WTC11 (cell line): ENCODE data around the gene TSC22D3. TPM values are rescaled to one million over a fixed set of nuclear protein-coding genes. Genes with fewer than 3 reads are reported as not detected.

Experiments used
- ATAC-seq: fragments of 200-7000 bp; cut with Tn5 transposase; 2 replicates; pipeline ENCODE4 v1.10.0; 2021; ENCODE audit warnings: mild to moderate bottlenecking, moderate library complexity
- CTCF ChIA-PET: fragments of 300-600 bp; sonication (Branson Sonifier 250); formaldehyde crosslinking; loops from one replicate; lab custom pipeline; 2021; ENCODE audit warnings: antibody characterized with exemption; lab: Charles Lee
- POLR2A ChIA-PET: fragments of 350-600 bp; sonication (Branson Sonifier 250); formaldehyde crosslinking; loops from one replicate; lab custom pipeline; 2021; ENCODE audit warnings: antibody characterized with exemption; lab: Charles Lee
- DNase-seq: peaks from one replicate; pipeline ENCODE4 v3.0.0; 2021; ENCODE audit warnings: low spot score
- H3K27ac Mint-ChIP-seq: 2 replicates; pipeline ENCODE4 v1.8.0; 2021; ENCODE audit warnings: mixed read lengths
- H3K27me3 Mint-ChIP-seq: 2 replicates; pipeline ENCODE4 v1.8.0; 2021; ENCODE audit warnings: low read depth, mild to moderate bottlenecking, moderate library complexity, mixed read lengths
- H3K36me3 Mint-ChIP-seq: 2 replicates; pipeline ENCODE4 v1.8.0; 2021; ENCODE audit warnings: mixed read lengths
- H3K4me1 Mint-ChIP-seq: 2 replicates; pipeline ENCODE4 v1.8.0; 2022; ENCODE audit warnings: mixed read lengths
- H3K4me3 Mint-ChIP-seq: 2 replicates; pipeline ENCODE4 v1.8.0; 2021; ENCODE audit warnings: mild to moderate bottlenecking, moderate library complexity, mixed read lengths
- H3K9me3 Mint-ChIP-seq: 2 replicates; pipeline ENCODE4 v1.8.0; 2021; ENCODE audit warnings: mixed read lengths
- AR ChIP-seq: fragments of 250-450 bp; sonication (Bioruptor Pico); IDR thresholded peaks from 2 replicates; pipeline ENCODE4 v1.9.0; 2021; ENCODE audit warnings: mild to moderate bottlenecking
- ATF1 ChIP-seq: sonication (generic); formaldehyde crosslinking; IDR thresholded peaks from 2 replicates; pipeline ENCODE4 v1.8.1; 2023; ENCODE audit warnings: mild to moderate bottlenecking, moderate library complexity, missing genetic modification reagents
- CREB1 ChIP-seq: sonication (generic); formaldehyde crosslinking; IDR thresholded peaks from 2 replicates; pipeline ENCODE4 v1.8.0; 2023; ENCODE audit warnings: mild to moderate bottlenecking, missing genetic modification reagents
- ETV6 ChIP-seq: sonication (generic); formaldehyde crosslinking; IDR thresholded peaks from 2 replicates; pipeline ENCODE4 v1.8.1; 2022; ENCODE audit warnings: mild to moderate bottlenecking, missing genetic modification reagents
- HMGXB4 ChIP-seq: sonication (generic); formaldehyde crosslinking; IDR thresholded peaks from 2 replicates; pipeline ENCODE4 v1.8.1; 2023; ENCODE audit warnings: mild to moderate bottlenecking, moderate library complexity, missing genetic modification reagents
- MXD4 ChIP-seq: fragments of 250-450 bp; sonication (Bioruptor Pico); IDR thresholded peaks from 2 replicates; pipeline ENCODE4 v1.8.0; 2021; ENCODE audit warnings: mild to moderate bottlenecking, moderate library complexity, borderline replicate concordance
- MYBL2 ChIP-seq: sonication (generic); formaldehyde crosslinking; IDR thresholded peaks from 2 replicates; pipeline ENCODE4 v1.8.1; 2023; ENCODE audit warnings: mild to moderate bottlenecking, moderate library complexity, missing genetic modification reagents
- NFATC4 ChIP-seq: fragments of 250-450 bp; sonication (Bioruptor Pico); IDR thresholded peaks from 2 replicates; pipeline ENCODE4 v1.9.0; 2021; ENCODE audit warnings: mild to moderate bottlenecking
- NFE2L1 ChIP-seq: sonication (generic); formaldehyde crosslinking; IDR thresholded peaks from 2 replicates; pipeline ENCODE4 v1.8.1; 2023; ENCODE audit warnings: missing genetic modification reagents
- NR2C2 ChIP-seq: sonication (generic); formaldehyde crosslinking; IDR thresholded peaks from 2 replicates; pipeline ENCODE4 v1.8.0; 2022; ENCODE audit warnings: mild to moderate bottlenecking, missing genetic modification reagents
- NR3C1 ChIP-seq: sonication (generic); formaldehyde crosslinking; conservative IDR thresholded peaks from 2 replicates; pipeline ENCODE4 v1.8.1; 2023; ENCODE audit warnings: low read depth, mild to moderate bottlenecking, missing genetic modification reagents
- SOX15 ChIP-seq: fragments of 250-450 bp; sonication (Bioruptor Pico); IDR thresholded peaks from 2 replicates; pipeline ENCODE4 v1.9.0; 2021; ENCODE audit warnings: mild to moderate bottlenecking
- TCF7 ChIP-seq: sonication (generic); formaldehyde crosslinking; IDR thresholded peaks from 2 replicates; pipeline ENCODE4 v1.8.0; 2022; ENCODE audit warnings: mild to moderate bottlenecking, low read depth, missing genetic modification reagents, moderate library complexity
- ZNF396 ChIP-seq: fragments of 250-450 bp; sonication (Bioruptor Pico); IDR thresholded peaks from 2 replicates; pipeline ENCODE4 v1.8.0; 2021; ENCODE audit warnings: mild to moderate bottlenecking, moderate library complexity, borderline replicate concordance
- ZNF423 ChIP-seq: fragments of 250-450 bp; sonication (Bioruptor Pico); IDR thresholded peaks from 2 replicates; pipeline ENCODE4 v2.1.2; 2022; ENCODE audit warnings: mild to moderate bottlenecking, moderate library complexity
- ZNF671 ChIP-seq: fragments of 250-450 bp; sonication (Bioruptor Pico); IDR thresholded peaks from 2 replicates; pipeline ENCODE4 v1.8.0; 2021; ENCODE audit warnings: mild to moderate bottlenecking
- total RNA-seq: library from RNA; stranded (reverse); gene quantifications from 3 replicates; pipeline ENCODE4 v1.2.3, GENCODE V29; 2021
- TF ChIP-seq, protein P1 (sequence below): fragments of 250-450 bp; sonication (Bioruptor Pico); IDR thresholded peaks from 2 replicates; pipeline ENCODE4 v1.9.0; 2021; ENCODE audit warnings: moderate library complexity, mild to moderate bottlenecking, inconsistent platforms, borderline replicate concordance
- TF ChIP-seq, protein P2 (sequence below): fragments of 250-450 bp; sonication (Bioruptor Pico); IDR thresholded peaks from 2 replicates; pipeline ENCODE4 v1.9.0; 2021; ENCODE audit warnings: mild to moderate bottlenecking, borderline replicate concordance

TSC22D3 gene
- total RNA-seq, 1 experiment from 2014 or later, result 15.7 TPM

GRCh38 chrX:107742700-107743191 lies 32.8 kb downstream of the TSC22D3 start:
- H3K4me1 Mint-ChIP-seq, result peaks cover 18% of the 10 kb centered on the region
- ATAC-seq, result no peak
- TF ChIP-seq MYBL2 (CRISPR knock-in tag) (no peak), NR2C2 (no peak), MXD4 (CRISPR knock-in tag) (no peak)
- TF ChIP-seq, all 79 proteins: peak for 0
- ChIA-PET CTCF (interaction anchor here (0.8 kb wide), 1 partner anchor 29 kb away, joined by 3 read pairs; no protein-coding TSS in a partner anchor), POLR2A (interaction anchor here (1.6 kb wide), 1 partner anchor 11 kb away, joined by 3 read pairs; no protein-coding TSS in a partner anchor)
- no peaks in the 10 kb centered on the region for H3K9me3 Mint-ChIP-seq
- no peaks in the 10 kb centered on the region for H3K36me3 Mint-ChIP-seq
- H3K4me3 Mint-ChIP-seq, result peak overlapping the region; percentile 86
- peak overlapping the region; percentile 68; the same call in 1 of the 2 replicates for H3K27ac Mint-ChIP-seq
- DNase-seq, result no peak
- peaks cover 9% of the 10 kb centered on the region; the same call in 1 of the 2 replicates for H3K27me3 Mint-ChIP-seq

GRCh38 chrX:107741404-107741790 lies 34.2 kb downstream of the TSC22D3 start:
- H3K4me1 Mint-ChIP-seq, result peaks cover 31% of the 10 kb centered on the region
- DNase-seq (no peak), ATAC-seq (peak; percentile 18)
- POLR2A ChIA-PET, result interaction anchor here (0.6 to 2.9 kb wide), 5 partner anchors 9 to 25 kb away, joined by 3 to 13 read pairs (median 4); no protein-coding TSS in a partner anchor
- H3K4me3 Mint-ChIP-seq, result peak overlapping the region; percentile 86
- CTCF ChIA-PET, result interaction anchor here (1.1 to 1.8 kb wide), 4 partner anchors 10 to 199 kb away, joined by 3 to 11 read pairs (median 5); no protein-coding TSS in a partner anchor
- H3K36me3 Mint-ChIP-seq, result no peaks in the 10 kb centered on the region
- H3K9me3 Mint-ChIP-seq, result no peaks in the 10 kb centered on the region
- peak overlapping the region; percentile 89 for H3K27ac Mint-ChIP-seq
- TF ChIP-seq CREB1 (CRISPR knock-in tag) (no peak), ZNF423 (CRISPR knock-in tag) (no peak), HMGXB4 (CRISPR knock-in tag) (no peak), NFATC4 (no peak), ATF1 (CRISPR knock-in tag) (no peak), SOX15 (CRISPR knock-in tag) (no peak), NR3C1 (CRISPR knock-in tag) (no peak), AR (CRISPR knock-in tag) (no peak), ZNF396 (CRISPR knock-in tag) (no peak)
- TF ChIP-seq, protein P1, sequence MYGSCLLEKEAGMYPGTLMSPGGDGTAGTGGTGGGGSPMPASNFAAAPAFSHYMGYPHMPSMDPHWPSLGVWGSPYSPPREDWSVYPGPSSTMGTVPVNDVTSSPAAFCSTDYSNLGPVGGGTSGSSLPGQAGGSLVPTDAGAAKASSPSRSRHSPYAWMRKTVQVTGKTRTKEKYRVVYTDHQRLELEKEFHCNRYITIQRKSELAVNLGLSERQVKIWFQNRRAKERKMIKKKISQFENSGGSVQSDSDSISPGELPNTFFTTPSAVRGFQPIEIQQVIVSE (CRISPR knock-in tag), result no peak
- TF ChIP-seq, all 79 proteins: peak for 0
- H3K27me3 Mint-ChIP-seq, result peaks cover 9% of the 10 kb centered on the region; the same call in 1 of the 2 replicates

DNA sequence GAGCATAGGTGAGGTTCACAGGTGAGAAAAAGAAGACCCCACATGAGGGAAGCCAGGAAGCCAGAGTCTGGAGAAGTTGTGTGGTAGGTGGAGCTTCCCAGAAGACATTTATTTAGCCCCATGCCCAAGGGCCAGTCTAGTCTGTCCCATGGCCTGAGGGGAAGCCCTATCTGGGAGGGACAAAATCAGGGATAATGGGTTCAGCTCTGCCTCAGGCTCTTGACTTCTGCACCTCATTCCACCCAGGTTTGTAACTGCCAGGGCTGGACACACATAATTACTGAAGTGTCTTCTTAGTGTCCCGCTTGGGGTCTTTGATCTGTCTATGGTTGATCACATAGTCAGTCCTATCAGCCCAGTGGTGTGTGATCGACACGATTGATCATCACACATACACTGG lies 36.0 kb downstream of the TSC22D3 start:
- Mint-ChIP-seq H3K27ac (no peak overlapping the region), H3K9me3 (no peaks in the 10 kb centered on the region), H3K4me3 (no peak overlapping the region), H3K36me3 (no peaks in the 10 kb centered on the region), H3K4me1 (peaks cover 35% of the 10 kb centered on the region), H3K27me3 (peaks cover 9% of the 10 kb centered on the region; the same call in 1 of the 2 replicates)
- TF ChIP-seq ZNF396 (CRISPR knock-in tag), result no peak
- ATAC-seq (no peak), DNase-seq (no peak)
- ChIA-PET POLR2A (interaction anchor here (2.9 kb wide), 1 partner anchor 23 kb away, joined by 13 read pairs; no protein-coding TSS in a partner anchor), CTCF (no interaction called here)

- ATAC-seq (no peak), DNase-seq (no peak)
- Mint-ChIP-seq H3K4me1 (peaks cover 35% of the 10 kb centered on the region), H3K4me3 (no peak overlapping the region), H3K27ac (no peak overlapping the region), H3K27me3 (peaks cover 9% of the 10 kb centered on the region; the same call in 1 of the 2 replicates), H3K9me3 (no peaks in the 10 kb centered on the region), H3K36me3 (no peaks in the 10 kb centered on the region)
- ChIA-PET CTCF (no interaction called here), POLR2A (no interaction called here)
- TF ChIP-seq, protein P2, sequence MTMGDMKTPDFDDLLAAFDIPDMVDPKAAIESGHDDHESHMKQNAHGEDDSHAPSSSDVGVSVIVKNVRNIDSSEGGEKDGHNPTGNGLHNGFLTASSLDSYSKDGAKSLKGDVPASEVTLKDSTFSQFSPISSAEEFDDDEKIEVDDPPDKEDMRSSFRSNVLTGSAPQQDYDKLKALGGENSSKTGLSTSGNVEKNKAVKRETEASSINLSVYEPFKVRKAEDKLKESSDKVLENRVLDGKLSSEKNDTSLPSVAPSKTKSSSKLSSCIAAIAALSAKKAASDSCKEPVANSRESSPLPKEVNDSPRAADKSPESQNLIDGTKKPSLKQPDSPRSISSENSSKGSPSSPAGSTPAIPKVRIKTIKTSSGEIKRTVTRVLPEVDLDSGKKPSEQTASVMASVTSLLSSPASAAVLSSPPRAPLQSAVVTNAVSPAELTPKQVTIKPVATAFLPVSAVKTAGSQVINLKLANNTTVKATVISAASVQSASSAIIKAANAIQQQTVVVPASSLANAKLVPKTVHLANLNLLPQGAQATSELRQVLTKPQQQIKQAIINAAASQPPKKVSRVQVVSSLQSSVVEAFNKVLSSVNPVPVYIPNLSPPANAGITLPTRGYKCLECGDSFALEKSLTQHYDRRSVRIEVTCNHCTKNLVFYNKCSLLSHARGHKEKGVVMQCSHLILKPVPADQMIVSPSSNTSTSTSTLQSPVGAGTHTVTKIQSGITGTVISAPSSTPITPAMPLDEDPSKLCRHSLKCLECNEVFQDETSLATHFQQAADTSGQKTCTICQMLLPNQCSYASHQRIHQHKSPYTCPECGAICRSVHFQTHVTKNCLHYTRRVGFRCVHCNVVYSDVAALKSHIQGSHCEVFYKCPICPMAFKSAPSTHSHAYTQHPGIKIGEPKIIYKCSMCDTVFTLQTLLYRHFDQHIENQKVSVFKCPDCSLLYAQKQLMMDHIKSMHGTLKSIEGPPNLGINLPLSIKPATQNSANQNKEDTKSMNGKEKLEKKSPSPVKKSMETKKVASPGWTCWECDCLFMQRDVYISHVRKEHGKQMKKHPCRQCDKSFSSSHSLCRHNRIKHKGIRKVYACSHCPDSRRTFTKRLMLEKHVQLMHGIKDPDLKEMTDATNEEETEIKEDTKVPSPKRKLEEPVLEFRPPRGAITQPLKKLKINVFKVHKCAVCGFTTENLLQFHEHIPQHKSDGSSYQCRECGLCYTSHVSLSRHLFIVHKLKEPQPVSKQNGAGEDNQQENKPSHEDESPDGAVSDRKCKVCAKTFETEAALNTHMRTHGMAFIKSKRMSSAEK (CRISPR knock-in tag), result no peak
- TF ChIP-seq SOX15 (CRISPR knock-in tag) (no peak), ETV6 (CRISPR knock-in tag) (no peak), ZNF671 (no peak), TCF7 (CRISPR knock-in tag) (no peak), NFE2L1 (no peak)
Observed at GRCh38 chrX:107738768-107739167, 36.8 kb downstream of the TSC22D3 start.
